ENCODE measurements around the gene MMD. TPM values are rescaled to one million over a fixed set of nuclear protein-coding genes. Genes with fewer than 3 reads are reported as not detected.

MMD gene
- total and polyA plus RNA-seq, 2 of the 13 experiments (the other 11 are each of a cell fraction or from before 2014, with no cell fraction given), result 121 to 225 TPM

DNA sequence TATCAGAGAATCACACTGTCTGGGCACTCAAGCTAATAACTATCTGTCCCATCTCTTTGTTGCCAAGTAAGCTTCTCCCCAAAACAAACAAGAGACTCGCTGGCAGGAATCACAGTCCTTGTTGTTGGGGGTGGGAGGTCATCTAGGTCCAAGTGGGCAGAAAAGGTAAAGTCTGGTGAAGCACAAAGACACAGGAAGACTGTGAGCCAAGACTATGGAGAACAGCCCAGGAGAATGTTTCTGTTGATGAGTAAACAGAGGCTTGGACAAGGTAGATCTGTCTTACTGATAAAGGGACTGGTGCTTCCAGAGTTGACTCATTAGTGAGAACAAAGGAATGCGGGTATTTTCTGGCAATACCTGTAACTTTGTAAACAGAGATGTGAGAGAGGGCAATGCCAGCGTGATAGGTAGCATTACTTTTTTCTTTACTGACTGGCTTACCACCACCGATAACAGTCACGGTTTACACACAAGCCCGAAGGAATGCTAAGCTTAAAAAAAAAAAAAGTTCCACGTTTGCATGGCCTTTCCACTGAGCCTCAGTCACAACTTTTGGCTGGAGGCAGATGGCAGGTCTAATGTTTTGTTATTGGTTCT is 11.5 kb upstream of the MMD start (continued):
- TF ChIP-seq, protein P1, sequence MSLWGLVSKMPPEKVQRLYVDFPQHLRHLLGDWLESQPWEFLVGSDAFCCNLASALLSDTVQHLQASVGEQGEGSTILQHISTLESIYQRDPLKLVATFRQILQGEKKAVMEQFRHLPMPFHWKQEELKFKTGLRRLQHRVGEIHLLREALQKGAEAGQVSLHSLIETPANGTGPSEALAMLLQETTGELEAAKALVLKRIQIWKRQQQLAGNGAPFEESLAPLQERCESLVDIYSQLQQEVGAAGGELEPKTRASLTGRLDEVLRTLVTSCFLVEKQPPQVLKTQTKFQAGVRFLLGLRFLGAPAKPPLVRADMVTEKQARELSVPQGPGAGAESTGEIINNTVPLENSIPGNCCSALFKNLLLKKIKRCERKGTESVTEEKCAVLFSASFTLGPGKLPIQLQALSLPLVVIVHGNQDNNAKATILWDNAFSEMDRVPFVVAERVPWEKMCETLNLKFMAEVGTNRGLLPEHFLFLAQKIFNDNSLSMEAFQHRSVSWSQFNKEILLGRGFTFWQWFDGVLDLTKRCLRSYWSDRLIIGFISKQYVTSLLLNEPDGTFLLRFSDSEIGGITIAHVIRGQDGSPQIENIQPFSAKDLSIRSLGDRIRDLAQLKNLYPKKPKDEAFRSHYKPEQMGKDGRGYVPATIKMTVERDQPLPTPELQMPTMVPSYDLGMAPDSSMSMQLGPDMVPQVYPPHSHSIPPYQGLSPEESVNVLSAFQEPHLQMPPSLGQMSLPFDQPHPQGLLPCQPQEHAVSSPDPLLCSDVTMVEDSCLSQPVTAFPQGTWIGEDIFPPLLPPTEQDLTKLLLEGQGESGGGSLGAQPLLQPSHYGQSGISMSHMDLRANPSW (CRISPR knock-in tag; IDR thresholded peaks at IDR 0.05; ENCODE audit: borderline replicate concordance), result 0 out of 2 replicates have a peak, but pooled peaks have one; percentile 73
- TF ChIP-seq, protein P2, sequence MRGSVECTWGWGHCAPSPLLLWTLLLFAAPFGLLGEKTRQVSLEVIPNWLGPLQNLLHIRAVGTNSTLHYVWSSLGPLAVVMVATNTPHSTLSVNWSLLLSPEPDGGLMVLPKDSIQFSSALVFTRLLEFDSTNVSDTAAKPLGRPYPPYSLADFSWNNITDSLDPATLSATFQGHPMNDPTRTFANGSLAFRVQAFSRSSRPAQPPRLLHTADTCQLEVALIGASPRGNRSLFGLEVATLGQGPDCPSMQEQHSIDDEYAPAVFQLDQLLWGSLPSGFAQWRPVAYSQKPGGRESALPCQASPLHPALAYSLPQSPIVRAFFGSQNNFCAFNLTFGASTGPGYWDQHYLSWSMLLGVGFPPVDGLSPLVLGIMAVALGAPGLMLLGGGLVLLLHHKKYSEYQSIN (CRISPR knock-in tag; IDR thresholded peaks at IDR 0.05; ENCODE audit: borderline replicate concordance), result no peak
- TF ChIP-seq ZSCAN25 (CRISPR knock-in tag; IDR thresholded peaks at IDR 0.05), result peak; percentile 14; the same call in 1 of the 2 replicates
- TF ChIP-seq SNAI1 (CRISPR knock-in tag; IDR thresholded peaks at IDR 0.05; ENCODE audit: borderline replicate concordance), result peak; percentile 85; the same call in 1 of the 2 replicates
- TF ChIP-seq, protein P3, sequence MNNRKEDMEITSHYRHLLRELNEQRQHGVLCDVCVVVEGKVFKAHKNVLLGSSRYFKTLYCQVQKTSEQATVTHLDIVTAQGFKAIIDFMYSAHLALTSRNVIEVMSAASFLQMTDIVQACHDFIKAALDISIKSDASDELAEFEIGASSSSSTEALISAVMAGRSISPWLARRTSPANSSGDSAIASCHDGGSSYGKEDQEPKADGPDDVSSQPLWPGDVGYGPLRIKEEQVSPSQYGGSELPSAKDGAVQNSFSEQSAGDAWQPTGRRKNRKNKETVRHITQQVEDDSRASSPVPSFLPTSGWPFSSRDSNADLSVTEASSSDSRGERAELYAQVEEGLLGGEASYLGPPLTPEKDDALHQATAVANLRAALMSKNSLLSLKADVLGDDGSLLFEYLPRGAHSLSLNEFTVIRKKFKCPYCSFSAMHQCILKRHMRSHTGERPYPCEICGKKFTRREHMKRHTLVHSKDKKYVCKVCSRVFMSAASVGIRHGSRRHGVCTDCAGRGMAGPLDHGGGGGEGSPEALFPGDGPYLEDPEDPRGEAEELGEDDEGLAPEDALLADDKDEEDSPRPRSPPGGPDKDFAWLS (CRISPR knock-in tag; IDR thresholded peaks at IDR 0.05; ENCODE audit: borderline replicate concordance), result no peak
- 0 out of 2 replicates have a peak, but pooled peaks have one; percentile 21 for TF ChIP-seq MIER3 (CRISPR knock-in tag; IDR thresholded peaks at IDR 0.05; ENCODE audit: borderline replicate concordance)
- TF ChIP-seq SIN3B (IDR thresholded peaks at IDR 0.05; ENCODE audit: low read length), result no peak
- peak; percentile 64 for TF ChIP-seq GFI1 (CRISPR knock-in tag; IDR thresholded peaks at IDR 0.05; ENCODE audit: borderline replicate concordance)
- TF ChIP-seq, protein P4, sequence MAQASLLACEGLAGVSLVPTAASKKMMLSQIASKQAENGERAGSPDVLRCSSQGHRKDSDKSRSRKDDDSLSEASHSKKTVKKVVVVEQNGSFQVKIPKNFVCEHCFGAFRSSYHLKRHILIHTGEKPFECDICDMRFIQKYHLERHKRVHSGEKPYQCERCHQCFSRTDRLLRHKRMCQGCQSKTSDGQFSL (CRISPR knock-in tag; IDR thresholded peaks at IDR 0.05), result peak; percentile 48; the same call in 1 of the 2 replicates
- peak; percentile 87 for TF ChIP-seq HNRNPL (IDR thresholded peaks at IDR 0.05; ENCODE audit: low read depth, low read length)
- no peak for TF ChIP-seq SRF (IDR thresholded peaks at IDR 0.05; ENCODE audit: low read depth, low read length)
- TF ChIP-seq ZSCAN9 (CRISPR knock-in tag; IDR thresholded peaks at IDR 0.05; ENCODE audit: borderline replicate concordance), result no peak
- no peak for TF ChIP-seq MAFK (conservative IDR thresholded peaks at IDR 0.05 in 1 of 2, IDR thresholded peaks at IDR 0.05 in 1 of 2; ENCODE audit: low read length in 2 of 2)
- no peak for TF ChIP-seq MBNL3 (CRISPR knock-in tag; conservative IDR thresholded peaks at IDR 0.05)
- TF ChIP-seq DR1 (CRISPR knock-in tag; IDR thresholded peaks at IDR 0.05), result no peak
- TF ChIP-seq JARID2 (CRISPR knock-in tag; IDR thresholded peaks at IDR 0.05; ENCODE audit: insufficient replicate concordance), result no peak
- TF ChIP-seq FOSL2 (CRISPR knock-in tag; IDR thresholded peaks at IDR 0.05), result peak; percentile 91
- TF ChIP-seq CBFB (CRISPR knock-in tag; IDR thresholded peaks at IDR 0.05), result no peak
- no peak for TF ChIP-seq NFATC3 (CRISPR knock-in tag; IDR thresholded peaks at IDR 0.05)
- TF ChIP-seq ZNF20 (CRISPR knock-in tag; IDR thresholded peaks at IDR 0.05), result no peak
- TF ChIP-seq, protein P5, sequence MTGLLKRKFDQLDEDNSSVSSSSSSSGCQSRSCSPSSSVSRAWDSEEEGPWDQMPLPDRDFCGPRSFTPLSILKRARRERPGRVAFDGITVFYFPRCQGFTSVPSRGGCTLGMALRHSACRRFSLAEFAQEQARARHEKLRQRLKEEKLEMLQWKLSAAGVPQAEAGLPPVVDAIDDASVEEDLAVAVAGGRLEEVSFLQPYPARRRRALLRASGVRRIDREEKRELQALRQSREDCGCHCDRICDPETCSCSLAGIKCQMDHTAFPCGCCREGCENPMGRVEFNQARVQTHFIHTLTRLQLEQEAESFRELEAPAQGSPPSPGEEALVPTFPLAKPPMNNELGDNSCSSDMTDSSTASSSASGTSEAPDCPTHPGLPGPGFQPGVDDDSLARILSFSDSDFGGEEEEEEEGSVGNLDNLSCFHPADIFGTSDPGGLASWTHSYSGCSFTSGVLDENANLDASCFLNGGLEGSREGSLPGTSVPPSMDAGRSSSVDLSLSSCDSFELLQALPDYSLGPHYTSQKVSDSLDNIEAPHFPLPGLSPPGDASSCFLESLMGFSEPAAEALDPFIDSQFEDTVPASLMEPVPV (CRISPR knock-in tag; IDR thresholded peaks at IDR 0.05), result peak; percentile 89; the same call in 1 of the 2 replicates
